Activated CD4-positive, CD25-positive, alpha-beta regulatory T cell (primary cell): ENCODE data around the gene HES1.
A peak's percentile ranks its signal among the peaks of the same experiment; 100 is the strongest.
"Not testable (repeated sequence)": the region's sequence is repeated elsewhere in the genome, so short reads cannot be mapped to it uniquely, and the experiment has no call there.

Experiments used
- DNase-seq, 4 experiments: peaks; one replicate each; lab custom pipeline; 2025; lab: John Stamatoyannopoulos, UW

HES1 gene

DNA sequence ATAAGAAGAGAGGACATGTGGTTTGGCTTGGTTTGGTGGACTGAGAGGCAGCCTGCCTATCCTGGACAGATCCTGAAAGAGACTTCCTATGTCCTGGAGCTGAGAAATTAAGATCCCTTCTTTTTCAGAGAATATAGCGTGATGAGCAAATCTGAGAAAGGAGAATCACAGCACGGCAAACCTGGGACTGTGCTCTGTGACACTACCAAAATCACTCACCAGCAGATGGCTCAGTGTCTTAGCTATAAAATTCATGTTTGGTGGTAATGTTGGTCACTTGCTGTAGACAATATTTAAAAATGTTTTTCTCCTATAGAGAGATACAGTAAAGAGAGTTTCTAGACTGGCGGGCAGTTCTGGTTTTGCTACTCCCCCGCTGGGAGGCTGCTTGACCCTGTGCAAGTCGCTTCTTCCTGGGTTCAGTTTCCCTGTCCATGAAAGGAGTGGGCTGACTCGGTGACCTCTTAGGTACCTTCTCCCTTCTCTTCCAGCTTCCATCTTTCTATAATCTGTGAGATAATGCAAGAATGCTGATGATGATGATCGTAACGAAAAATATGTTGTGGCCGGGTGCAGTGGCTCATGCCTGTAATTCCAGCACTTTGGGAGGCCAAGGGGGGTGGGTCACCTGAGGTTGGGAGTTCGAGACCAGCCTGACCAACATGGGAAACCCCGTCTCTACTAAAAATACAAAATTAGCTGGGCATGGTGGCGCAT lies 7.6 kb upstream of the HES1 start:
- no peak for DNase-seq

DNA sequence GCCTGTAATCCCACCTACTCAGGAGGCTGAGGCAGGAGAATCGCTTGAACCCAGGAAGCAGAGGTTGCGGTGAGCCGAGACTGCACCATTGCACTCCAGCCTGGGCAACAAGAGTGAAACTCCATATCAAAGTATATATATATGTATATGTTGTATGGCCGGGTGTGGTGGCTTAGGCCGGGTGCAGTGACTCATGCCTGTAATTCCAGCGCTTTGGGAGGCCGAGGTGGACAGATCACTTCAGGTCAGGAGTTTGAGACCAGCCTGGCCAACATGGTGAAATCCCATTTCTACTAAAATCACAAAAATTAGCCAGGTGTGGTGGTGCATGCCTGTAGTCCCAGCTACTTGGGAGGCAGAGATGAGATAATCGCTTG lies 7.0 kb upstream of the HES1 start:
- DNase-seq: not testable (repeated sequence)

GRCh38 chr3:194129581-194130133 lies 6.3 kb upstream of the HES1 start:
- no peak for DNase-seq

DNA sequence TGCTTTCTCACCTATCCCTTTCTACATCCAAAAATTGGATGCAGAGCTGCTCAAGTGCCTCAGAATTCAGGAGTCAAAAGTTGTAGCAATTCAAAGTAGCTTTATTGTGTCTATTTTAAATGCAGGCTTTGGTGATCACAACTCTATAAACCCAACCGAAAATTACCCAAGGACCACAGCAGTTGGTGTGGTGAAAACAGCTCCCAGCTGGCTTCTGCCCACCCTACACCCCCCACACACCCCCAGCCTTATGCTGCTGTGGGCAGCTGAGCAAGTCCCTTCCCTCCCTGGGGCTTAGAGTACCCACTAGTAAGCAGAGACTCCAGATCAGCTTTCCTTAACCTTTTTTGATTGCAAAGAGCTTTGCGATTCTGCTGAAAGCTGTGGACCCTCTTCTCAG lies 5.8 kb upstream of the HES1 start:
- no peak for DNase-seq

- no peak for DNase-seq
Observed at GRCh38 chr3:194130807-194131589, 5.0 kb upstream of the HES1 start.

DNA sequence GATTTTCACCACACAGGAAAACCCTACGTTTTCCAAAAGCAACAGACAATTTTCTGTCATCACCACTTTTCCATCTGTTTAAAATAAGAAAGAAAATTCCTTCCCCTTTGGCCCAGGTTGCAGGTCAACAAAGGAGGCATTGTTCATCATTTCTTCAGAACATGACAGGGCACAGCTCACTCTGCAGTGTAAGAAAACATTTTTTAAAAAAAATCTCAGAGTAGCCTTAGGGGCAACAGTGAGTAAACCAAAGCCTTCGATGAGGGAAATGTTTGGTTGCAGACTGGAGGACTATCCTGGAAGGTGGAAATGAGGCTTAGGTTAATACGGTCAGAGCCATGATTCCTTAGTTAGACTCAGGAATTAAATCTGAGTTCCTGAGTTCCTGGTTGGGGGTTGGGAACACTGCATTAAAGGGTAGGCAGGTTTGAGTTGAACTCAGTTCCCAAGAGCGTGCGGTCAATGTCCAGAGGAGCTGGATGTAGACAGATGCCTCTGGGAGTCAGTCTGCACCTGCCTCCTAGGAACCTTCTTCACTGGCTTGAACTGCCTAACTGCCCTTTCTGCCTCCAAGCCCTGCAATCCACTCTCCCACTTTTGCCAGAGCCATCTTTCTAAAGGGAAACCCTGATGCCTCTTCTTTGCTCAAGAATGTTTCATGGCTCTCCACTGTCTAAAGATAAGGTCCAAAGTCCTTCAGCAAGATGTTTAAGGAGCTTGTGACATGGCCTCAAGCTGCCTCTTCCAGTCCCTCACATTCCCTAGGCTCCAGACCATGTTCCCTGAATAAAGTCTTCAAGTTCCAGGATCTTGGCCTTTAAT lies 3.3 kb upstream of the HES1 start:
- DNase-seq: no peak

- no peak for DNase-seq
Observed at GRCh38 chr3:194133661-194134230, 2.2 kb upstream of the HES1 start.

DNA sequence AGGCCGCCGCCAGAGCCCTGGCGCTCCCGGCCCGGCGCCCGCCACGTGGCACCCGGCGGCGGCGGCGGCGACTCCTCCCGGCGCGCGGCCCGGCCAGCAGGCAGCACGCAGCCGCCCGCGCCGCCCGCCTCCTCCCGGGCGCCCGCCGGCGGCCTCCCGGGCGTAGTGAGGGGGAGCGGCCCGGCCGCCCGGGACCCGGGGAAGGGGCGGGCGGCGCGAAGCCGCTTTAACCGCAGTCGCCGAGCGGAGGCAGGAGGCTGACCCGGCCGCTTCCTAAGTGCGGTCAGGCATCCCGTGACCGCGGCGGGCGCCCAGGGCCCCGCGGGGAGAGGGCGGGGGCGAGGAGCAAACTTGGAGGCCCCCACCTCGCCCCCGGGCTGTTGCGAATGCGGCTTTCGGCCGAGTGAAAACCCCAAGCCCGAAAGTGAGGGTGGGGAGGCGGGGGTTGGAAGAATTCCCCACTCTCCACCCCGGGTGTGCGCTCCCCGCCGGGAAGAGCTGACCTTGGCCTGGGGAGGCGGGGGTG lies 1.7 kb upstream of the HES1 start:
- peak in 2 of 4 experiments; percentile 22 to 39 for DNase-seq

DNA sequence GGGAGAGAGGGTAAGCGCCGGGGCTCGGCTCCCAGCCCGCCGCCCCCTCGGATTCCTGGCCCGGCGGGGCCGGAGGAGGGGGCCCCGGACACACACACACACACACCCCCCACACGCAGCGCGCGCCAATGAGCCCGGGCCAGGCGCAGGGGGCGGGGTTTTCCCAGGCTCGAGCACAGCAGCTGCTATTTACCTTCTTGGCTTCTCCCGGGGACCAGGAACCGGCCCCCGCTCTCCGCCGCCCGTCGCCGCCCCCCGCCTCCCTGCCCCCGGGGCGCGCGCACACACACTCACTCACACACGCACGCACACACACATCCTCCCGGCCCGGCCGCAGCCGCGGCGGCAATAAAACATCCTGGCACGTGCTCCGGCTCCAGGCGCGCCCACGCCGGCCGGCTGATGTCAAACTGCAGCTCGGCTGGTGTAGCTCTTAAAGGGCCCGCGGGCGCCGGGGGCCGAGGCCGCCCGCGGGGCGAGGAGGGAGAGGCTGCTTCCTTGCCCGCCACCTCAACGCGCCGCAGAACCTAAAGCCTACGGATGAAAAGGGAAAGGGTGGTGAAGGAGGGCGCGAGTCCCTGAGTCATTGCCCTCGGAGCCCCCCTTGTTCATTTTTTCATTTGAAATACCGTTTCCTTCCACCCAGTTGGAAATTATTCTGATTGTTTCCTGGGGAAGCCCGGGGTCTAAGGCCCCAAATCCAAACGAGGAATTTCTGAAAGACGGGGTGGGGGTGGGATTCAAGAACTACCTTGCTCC lies 1.0 kb upstream of the HES1 start:
- peak; percentile 57 to 77 (median 62) for DNase-seq

GRCh38 chr3:194135516-194135805 lies 487 bp upstream of the HES1 start:
- no peak for DNase-seq

DNA sequence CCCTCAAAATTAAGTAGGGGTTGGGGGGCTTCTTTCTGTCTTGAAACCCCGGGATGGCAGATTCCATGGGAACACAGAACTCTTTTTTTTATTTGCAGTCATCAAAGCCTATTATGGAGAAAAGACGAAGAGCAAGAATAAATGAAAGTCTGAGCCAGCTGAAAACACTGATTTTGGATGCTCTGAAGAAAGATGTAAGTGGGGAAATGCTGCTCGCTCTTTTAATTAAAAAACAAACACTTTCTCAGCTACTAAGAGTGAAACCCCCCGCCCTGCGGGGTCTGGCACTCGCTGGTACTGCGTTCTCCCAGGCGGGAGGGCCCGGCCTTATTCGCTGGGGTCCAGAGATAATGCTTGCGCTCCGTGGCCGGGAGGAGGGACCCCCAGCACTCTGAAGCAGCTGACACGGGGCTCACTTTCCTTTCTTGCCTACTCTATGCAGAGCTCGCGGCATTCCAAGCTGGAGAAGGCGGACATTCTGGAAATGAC lies 615 bp downstream of the HES1 start:
- no peak for DNase-seq

DNA sequence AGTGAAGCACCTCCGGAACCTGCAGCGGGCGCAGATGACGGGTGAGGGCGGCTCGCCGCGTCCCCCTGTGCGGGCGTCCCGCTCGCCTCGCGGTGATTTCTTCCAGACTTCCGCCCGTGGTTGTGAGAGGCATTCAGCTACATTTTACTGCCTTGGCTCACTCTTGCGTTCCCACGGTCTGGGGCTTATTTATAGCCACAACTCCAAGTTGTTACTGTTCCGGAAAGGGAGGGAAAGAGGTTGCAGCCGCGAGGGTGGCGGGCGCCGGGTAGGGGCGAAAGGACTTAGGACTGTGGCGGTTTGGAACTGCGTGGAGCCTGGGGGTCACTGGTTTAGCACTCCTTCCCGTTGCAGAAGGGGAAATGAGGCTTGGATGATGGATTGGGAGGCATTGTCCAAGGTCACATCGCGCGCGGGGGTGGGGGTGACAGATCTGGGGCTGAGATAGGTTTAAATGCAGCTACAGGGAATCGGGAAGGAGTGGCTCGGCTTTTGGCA lies 1.1 kb downstream of the HES1 start:
- DNase-seq: peak in 1 of 4 experiments; percentile 3

DNA sequence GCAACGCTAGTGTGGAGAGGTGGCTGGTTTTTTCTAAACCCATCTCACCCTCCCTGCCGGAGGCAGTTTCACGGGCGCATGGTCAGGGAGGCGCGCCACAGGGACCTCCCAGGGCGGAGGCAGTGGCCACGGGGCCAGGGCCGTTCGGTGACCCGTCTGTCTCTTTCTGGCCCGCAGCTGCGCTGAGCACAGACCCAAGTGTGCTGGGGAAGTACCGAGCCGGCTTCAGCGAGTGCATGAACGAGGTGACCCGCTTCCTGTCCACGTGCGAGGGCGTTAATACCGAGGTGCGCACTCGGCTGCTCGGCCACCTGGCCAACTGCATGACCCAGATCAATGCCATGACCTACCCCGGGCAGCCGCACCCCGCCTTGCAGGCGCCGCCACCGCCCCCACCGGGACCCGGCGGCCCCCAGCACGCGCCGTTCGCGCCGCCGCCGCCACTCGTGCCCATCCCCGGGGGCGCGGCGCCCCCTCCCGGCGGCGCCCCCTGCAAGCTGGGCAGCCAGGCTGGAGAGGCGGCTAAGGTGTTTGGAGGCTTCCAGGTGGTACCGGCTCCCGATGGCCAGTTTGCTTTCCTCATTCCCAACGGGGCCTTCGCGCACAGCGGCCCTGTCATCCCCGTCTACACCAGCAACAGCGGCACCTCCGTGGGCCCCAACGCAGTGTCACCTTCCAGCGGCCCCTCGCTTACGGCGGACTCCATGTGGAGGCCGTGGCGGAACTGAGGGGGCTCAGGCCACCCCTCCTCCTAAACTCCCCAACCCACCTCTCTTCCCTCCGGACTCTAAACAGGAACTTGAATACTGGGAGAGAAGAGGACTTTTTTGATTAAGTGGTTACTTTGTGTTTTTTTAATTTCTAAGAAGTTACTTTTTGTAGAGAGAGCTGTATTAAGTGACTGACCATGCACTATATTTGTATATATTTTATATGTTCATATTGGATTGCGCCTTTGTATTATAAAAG lies 1.8 kb downstream of the HES1 start:
- DNase-seq: peak in 3 of 4 experiments; percentile 24 to 36 (median 28)

GRCh38 chr3:194138732-194139070 lies 2.8 kb downstream of the HES1 start:
- DNase-seq: no peak

DNA sequence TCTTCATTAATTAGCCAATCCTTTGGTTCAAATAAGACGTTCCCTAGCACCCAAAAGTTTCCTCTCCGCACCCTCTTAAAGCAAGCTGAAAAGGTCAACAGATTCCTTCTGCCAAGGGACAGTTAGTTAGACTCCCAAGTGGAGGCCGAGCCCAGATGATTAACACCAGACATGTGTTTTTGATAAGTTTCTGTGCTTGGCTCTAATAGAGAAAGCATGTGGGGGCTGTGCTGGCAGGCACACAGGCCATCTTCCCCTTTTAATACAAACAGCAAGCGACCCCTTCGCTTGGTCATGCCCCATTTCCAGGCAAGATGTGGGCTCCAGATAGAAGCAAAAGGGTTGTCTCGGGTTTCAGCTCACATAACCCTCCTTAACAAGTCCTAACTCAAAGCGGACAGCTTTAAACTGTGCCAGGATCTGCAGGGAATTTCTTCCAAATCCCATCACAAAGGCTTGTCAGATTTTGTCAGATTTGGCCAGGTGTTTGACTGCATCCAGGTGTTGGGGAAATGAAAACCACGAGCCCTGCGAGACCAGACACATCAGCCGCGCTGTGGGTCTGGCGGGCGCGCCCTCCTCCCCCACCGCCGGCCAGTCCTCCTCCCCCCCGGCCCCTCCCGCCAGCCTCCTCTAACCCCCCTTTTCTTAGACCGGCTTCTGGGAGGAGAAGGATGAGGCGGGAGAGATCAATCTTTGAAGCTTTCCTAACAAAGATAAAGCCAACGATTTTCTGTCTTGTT lies 3.3 kb downstream of the HES1 start:
- DNase-seq: no peak

DNA sequence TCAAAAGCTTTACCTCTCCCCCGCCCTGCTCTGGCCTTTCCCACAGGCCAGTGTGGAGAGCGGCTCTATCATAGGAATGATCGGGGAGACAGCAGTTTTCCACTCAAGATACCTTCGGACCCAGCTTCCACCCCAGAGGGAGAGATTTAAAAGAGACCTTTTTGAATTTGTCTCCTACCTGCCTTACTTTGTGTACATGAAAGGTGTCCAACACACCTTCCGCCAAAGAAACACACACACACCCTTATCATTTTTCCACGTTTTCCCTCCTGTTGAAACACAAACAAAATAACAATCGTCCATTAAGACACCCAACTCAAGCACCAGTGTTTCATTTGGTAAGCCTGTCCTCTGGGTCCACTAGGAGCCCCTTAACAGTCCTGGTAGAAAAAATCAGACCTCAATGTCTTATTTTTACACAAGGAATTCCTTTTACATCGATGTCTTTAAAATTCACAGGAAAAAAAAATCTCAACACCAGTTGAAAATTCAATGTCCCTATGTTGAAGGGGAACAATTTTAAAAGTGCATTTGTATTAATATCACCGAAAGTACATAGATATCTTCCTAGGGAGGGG lies 4.0 kb downstream of the HES1 start:
- DNase-seq: no peak

DNA sequence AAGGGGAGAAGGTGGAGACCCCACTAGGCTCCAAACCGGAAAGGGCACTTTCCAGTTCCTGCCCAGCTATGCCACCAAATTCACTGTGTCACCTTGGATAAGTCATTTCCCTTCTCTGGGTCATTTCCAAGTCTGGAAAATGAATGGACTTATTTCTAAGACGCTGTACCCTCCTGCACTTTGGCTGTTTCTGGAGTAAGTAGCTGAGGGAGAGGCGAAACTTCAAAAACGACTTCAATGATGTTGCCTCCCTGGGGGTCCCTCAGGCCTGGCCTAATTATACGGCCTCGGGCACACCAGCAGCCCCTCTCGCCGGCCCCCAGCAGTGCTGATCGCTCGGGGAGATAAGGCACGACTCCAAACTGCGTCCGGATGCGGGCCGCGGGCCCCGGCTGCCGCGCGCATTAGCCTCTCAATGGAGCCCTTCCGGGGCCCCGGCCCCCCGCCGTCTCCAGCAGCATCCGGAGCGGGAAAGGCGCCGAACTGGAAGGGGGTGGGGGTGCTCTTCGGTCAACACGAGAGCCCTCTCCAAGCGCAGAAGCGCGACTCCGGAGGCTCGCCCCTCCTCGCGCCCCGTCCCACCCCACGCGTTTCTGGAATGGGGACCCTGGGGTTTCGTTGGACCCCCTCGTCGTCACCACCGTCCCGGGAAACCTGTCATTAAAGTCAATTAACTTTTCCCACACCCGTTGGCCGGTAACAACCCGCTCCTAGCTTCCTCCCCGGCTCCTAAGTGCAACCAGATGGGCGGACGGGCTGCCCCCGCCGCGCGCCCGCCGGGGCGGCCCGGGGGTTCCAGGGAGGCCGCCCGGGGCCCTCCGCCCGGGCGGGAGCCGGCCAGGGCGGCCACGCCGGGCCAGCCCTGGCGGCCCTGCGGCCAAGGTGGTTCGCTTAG lies 4.8 kb downstream of the HES1 start:
- DNase-seq: peak in 2 of 4 experiments; percentile 4 to 11
